Hepatocyte (in vitro differentiated cells): Measurements from ENCODE around the gene TAS1R2.

Experiments used
- EZH2 ChIP-seq: fragments of 200-600 bp; sonication (generic); IDR thresholded peaks from 2 replicates; pipeline ENCODE4 v1.6.1; 2016; ENCODE audit warnings: antibody characterized with exemption, mild to moderate bottlenecking, borderline replicate concordance
- TF ChIP-seq, protein P1 (sequence below): fragments of 200-600 bp; sonication (generic); IDR thresholded peaks from 2 replicates; pipeline ENCODE4 v1.5.1; 2016; ENCODE audit warnings: antibody characterized with exemption, mild to moderate bottlenecking; ENCODE audit not compliant: poor library complexity

DNA sequence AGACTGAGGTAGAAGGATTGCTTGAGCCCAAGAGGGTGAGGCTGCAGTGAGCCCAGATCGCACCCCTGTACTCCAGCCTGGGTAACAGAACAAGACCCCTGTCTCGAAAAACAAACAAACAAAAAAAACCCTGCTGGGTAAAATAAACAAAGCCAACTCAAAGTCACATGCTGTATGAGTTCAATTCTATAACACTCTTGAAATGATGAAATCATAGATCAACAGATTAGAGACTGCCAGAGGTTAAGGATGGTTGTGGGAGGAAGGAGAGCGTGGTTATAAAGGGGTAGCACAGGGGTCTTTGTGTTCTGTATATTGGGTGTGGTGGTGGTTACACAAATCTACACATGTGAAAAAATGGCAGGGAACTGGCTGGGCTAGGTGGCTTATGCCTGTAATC lies 62.5 kb downstream of the TAS1R2 start:
- TF ChIP-seq, protein P1, sequence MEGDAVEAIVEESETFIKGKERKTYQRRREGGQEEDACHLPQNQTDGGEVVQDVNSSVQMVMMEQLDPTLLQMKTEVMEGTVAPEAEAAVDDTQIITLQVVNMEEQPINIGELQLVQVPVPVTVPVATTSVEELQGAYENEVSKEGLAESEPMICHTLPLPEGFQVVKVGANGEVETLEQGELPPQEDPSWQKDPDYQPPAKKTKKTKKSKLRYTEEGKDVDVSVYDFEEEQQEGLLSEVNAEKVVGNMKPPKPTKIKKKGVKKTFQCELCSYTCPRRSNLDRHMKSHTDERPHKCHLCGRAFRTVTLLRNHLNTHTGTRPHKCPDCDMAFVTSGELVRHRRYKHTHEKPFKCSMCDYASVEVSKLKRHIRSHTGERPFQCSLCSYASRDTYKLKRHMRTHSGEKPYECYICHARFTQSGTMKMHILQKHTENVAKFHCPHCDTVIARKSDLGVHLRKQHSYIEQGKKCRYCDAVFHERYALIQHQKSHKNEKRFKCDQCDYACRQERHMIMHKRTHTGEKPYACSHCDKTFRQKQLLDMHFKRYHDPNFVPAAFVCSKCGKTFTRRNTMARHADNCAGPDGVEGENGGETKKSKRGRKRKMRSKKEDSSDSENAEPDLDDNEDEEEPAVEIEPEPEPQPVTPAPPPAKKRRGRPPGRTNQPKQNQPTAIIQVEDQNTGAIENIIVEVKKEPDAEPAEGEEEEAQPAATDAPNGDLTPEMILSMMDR, result no peak
- TF ChIP-seq EZH2, result no peak
